ENCODE data around the gene LMNB1.
"Not testable (repeated sequence)": the region's sequence is repeated elsewhere in the genome, so short reads cannot be mapped to it uniquely, and the experiment has no call there.

DNA sequence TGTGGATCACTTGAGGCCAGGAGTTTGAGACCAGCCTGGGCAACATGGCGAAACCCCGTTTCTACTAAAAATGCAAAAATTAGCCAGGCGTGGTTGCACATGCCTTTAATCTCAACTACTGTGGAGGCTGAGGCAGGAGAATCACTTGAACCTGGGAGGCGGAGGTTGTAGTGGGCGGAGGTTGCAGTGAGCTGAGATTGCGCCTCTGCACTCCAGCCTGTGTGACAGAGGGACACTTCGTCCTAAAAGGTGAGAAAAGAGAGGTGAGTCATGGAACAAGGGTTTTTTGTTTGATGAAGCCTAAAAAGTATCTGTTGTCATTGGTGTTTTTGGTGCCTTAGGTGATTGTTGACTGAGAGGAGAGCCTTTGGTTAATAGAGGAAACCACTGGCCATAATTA is 11.5 kb downstream of the LMNB1 start:
- TF ChIP-seq, protein P1, sequence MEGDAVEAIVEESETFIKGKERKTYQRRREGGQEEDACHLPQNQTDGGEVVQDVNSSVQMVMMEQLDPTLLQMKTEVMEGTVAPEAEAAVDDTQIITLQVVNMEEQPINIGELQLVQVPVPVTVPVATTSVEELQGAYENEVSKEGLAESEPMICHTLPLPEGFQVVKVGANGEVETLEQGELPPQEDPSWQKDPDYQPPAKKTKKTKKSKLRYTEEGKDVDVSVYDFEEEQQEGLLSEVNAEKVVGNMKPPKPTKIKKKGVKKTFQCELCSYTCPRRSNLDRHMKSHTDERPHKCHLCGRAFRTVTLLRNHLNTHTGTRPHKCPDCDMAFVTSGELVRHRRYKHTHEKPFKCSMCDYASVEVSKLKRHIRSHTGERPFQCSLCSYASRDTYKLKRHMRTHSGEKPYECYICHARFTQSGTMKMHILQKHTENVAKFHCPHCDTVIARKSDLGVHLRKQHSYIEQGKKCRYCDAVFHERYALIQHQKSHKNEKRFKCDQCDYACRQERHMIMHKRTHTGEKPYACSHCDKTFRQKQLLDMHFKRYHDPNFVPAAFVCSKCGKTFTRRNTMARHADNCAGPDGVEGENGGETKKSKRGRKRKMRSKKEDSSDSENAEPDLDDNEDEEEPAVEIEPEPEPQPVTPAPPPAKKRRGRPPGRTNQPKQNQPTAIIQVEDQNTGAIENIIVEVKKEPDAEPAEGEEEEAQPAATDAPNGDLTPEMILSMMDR (IDR thresholded peaks at IDR 0.05; ENCODE audit: insufficient read depth, low read length, poor library complexity, severe bottlenecking) = not testable (repeated sequence)
- TF ChIP-seq EZH2phosphoT487 (conservative IDR thresholded peaks at IDR 0.05; ENCODE audit: low read length) = not testable (repeated sequence)
